ENCODE measurements around the gene COL26A1.

GRCh38 chr7:101507327-101507726 lies 144.7 kb downstream of the COL26A1 start:
- TF ChIP-seq CTCF (conservative IDR thresholded peaks at IDR 0.05; ENCODE audit: low read depth, low read length) = no peak
- TF ChIP-seq EZH2 (IDR thresholded peaks at IDR 0.05; ENCODE audit: borderline replicate concordance, low read depth, low read length, poor library complexity, severe bottlenecking) = no peak

Data from A673 (cell line).